Measurements from ENCODE around the gene ATP13A3.

Gene ATP13A3

DNA sequence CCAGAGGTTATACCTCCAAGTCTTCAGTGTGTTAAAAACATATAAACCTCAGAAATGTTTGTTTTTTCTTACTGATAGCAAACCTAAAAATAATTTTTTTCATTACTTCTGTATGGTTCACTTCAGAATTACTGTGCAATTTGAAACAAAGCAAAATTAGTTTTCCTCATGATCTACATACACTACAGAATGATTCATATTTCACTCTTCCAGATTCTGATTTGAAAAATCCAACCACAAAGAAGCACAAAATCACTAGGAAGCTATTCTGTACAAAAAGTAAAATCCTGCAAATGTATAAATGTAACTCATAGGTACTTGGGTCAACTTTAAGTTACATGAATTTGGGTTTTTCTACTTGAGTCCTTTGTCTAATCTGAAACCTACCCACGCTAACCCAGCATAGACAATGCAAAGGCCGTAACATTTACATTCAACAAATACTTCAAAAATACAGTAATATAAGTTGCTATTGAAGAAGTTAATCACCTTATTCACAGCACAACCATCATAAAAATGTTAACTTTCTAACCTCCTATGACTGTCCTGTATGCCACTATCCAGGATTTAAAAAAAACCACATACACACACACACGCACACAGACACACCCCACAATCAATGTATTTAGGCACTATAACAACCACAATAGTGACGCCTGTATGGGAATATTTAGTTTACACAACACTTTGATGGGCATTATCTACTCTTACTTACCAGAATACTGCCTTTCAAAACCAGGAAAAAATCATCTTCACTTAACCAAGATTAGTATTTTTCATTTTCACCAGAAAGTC, 11.5 kb downstream of the ATP13A3 start:
- DNase-seq (ENCODE audit: low read depth), result no peak

DNA sequence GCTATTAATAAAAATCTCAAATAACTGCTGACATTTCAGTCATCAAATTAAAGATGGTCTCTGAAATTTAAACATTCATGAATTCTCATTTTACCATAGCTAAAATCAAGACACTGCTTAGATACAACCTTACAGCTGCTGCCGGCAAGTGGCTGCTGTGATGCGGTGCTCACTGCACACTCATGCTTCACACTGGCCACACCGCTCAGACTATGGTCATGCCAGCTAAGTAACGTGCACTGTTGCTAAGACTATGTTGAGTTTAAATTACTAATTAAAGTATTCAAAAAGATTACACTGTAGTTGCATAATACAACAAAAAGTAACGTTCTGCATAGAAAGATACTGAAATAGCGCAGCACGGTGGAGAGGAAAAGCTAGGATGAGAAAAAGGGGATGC, 12.1 kb downstream of the ATP13A3 start:
- no peak for DNase-seq (ENCODE audit: low read depth)

DNA sequence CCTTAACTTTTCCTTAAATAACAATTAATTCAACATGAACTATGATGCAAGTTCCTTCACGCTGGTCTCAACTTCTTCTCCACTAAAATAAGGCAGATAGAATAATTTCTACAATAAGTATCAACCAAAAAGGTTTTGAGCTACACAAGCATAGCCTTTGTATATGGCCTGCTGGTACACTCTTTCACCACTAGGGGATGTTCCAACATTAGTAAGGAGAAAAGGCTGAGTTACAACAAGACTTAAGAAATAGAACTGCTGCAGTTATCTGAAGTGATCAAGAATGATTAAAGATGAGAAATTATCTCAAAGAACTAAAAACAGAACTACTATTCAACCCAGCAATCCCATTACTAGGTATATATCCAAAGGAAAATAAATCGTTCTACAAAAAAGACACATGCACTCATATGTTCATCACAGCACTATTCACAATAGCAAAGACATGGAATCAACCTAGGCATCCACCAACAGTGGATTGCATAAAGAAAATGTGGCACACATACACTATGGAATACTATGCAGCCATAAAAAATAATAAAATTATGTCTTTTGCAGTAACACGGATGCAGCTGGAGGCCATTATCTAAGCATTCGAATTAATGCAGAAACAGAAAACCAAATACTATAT, 14.4 kb downstream of the ATP13A3 start:
- DNase-seq (ENCODE audit: low read depth), result peak; percentile 35

DNA sequence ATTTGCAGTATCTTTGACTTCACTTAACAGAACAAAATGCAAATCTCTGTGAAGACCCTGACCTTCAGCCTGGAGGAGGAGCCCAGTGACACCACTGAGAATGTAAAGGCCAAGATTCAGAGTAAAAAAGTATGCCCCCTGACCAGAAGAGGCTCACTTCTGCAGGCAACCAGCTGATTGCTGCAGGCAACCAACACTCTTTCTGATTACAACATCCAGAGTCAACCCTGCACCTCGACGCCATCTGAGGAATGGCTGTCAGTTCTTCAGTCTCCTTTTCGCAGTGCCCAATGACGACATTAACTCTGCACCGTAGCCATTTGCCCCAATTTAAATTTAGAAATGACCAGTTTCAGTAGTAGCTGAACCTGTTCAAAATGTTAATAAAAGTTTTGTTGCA, 14.9 kb downstream of the ATP13A3 start:
- DNase-seq (ENCODE audit: low read depth), result no peak

DNA sequence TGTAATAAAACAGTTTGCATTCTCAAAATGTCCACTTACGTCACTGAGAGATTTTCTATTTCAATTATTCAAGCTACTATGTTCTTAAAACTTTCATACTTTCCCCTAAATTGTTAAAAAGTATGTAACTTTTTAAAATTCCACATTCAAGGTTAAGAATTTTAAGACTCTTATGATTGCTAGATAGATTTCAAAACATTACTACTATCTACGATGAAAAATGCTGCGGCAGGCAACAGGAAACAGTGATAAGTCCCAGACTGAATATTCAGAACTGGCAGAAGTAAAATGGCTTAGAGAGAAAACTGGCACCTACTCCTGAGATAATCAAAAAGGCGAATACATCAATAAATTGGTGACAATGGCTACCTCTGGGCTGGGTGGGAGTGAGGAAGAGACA, 16.2 kb downstream of the ATP13A3 start:
- DNase-seq (ENCODE audit: low read depth), result no peak

DNA sequence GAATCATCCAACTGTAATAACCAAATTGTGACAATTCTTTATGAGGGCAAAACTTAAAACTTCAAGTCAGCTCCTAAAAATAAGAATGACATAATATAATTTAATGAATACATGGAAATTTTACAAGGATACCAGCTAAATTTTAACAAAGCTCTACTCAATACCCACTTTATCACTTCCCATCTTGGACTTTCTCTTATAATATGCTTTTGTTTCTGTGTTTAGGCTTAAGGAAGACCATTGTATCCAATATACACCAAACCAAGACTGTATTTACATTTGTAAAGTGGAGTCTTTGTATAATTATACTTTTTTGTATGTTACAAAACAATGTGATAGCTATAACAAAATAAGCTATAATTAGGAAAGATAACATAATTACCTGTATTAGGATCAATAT, 16.8 kb downstream of the ATP13A3 start:
- no peak for DNase-seq (ENCODE audit: low read depth)

DNA sequence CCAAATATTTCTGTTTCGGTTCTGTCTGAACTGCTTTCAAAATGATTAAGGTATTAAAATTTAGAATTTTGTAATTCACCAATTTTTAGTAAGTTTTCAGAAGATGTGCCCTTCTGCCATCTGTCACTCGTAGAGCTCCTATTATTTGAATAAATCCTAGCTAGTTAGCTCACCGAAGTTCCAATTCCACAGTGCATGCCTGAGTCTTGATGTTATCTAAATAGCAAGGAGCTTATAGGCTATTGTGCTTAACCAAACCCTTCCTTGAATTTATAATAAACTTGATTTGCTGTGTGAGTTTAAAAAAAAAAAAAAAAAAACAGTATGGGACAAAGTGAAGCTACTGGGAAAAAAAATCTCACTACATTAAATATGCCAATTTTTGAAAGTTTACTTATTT, 18.7 kb downstream of the ATP13A3 start:
- no peak for DNase-seq (ENCODE audit: low read depth)

DNA sequence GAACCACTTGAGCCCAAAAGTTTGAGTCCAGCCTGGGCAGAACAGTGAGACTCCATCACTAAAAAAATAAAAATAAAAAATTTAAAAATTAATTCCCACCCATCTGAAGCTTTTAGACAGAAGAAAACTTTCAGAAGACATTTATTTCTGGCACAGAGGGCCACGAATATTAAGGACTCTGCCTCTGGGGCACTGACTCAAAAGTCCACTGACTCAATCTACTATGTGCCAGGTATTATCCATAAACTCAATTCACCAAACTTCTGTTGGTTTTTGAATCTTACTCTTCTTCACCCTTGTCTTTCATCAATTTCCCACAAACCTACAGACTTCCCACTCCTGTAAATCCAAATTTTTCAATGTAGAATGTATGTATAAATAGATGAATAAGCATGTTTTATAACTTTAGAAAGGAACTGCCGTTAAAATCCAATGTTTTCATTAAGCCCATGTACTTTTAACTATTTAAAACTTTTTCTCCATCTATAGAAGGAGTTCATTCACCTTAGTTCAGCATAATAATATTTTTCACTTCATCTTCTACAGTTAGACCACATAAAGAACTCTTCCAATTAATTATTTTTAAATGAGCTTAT, 19.9 kb downstream of the ATP13A3 start:
- no peak for DNase-seq (ENCODE audit: low read depth)

DNA sequence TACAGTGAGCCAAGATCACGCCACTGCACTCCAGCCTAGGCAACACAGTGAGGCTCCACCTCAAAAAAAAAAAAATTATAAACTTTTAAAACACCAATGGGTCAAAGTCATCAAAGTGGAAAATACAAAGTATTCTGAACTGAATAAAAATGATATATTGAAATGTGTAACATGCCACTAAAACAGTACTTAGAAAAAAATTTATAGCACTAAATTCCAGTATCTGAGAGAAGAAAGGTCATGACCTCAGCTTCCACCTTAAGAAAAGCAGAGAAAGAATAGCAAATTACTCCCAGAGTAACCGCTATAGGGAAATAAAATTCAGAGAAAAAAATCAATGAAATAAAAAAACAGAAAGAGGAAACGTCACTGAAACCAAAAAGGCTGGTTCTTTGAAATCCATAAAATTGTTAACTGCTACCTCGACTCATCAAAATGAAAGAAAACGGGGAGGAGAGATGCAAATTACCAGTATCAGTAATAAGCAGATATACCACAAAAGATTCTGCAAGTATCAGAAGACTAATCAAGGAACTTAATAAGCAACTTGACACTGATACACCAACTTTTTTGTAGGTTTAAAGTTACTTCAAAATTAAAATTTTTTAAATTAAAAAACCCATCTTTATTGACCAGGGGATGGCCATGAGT, 20.8 kb downstream of the ATP13A3 start:
- DNase-seq (ENCODE audit: low read depth), result no peak

DNA sequence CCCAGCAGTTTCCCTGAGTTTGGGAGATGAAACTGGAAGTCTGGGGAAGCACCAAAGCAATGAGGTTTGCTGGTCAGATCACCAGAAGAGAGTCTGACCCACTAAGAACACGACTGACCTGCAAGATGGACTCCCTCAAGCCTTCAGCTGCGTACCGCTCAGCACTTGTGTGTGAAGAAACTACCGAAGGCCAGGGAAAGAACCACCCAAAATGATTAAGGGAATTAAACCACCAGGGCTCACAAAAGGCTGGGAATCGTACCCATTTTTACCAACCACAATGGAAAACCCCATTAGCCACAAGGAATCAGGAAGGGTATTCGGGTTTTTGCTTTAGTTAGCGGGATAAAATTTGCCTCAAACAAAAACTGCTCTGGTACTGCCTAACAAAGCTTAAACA, 21.6 kb downstream of the ATP13A3 start:
- DNase-seq (ENCODE audit: low read depth), result no peak

DNA sequence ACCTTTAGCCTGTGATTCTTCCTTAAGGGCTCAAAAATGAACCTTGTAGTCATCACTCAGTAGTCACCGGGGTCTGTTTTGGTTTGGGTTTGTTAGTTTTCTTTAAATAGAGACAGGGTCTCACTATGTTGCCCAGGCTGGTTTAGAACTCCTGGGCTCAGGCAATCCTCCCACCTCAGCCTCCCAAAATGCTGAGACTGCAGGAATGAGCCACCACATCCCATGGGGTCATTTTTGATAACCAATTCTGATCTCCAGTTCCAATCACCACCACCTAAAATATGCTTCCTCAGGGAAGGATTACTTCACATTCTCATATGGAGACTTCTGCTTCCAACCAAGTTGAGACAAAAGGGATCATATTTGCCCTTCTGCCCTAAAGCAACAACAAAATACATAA, 22.1 kb downstream of the ATP13A3 start:
- DNase-seq (ENCODE audit: low read depth), result no peak

DNA sequence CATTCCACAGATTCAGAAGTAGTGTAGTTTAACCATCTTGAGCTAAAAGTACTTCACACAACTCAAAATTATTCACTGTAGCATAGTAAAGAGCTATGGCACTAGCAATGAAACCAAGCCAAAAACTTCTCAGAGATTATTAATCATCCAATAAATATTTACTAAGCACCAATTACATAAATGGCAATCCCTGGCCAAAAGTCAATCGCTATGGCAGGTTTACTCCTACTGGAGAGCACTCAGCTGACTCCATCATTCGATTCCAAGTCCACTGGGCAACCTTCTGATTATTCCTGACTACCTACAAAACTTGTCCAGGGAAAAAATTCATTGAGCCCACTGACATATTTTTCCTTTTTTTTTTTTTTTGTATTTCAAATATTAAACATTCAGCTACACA, 23.9 kb downstream of the ATP13A3 start:
- DNase-seq (ENCODE audit: low read depth), result no peak

DNA sequence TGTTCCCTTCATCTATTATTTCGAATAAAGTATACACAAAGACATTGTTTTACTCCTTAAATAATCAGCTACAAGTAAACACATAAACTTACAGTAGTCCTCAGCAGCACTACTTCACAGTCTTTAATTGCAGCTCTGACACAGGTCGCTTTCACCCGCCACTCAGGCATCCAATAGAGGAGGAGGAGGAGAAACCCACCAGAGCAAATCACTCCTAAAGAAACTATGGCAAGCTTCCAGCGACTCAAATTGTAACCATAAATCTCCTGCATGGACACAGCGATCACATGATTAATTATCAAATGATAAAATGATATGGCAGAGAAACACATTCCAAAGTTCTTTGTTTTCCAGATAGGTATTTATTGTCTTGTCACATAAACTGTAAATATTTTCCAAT, 26.2 kb downstream of the ATP13A3 start:
- no peak for DNase-seq (ENCODE audit: low read depth)

DNA sequence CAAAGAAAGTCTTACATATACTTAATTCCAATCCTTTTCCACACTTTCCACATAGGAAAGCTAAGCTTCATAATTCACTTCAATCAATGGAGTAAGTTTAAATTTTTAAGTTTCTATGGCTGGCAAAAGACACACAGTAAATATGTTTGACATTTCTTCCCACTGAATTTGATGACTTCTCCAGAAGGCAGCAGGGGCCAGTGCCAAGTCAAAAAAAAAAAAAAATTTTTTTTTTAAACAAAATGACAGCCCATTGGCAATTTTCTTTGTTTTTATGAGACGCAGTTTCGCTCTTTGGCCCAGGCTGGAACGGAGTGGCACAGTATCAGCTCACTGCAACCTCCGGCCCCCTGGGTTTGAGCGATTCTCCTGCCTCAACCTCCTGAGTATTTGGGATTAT, 28.7 kb downstream of the ATP13A3 start:
- no peak for DNase-seq (ENCODE audit: low read depth)

DNA sequence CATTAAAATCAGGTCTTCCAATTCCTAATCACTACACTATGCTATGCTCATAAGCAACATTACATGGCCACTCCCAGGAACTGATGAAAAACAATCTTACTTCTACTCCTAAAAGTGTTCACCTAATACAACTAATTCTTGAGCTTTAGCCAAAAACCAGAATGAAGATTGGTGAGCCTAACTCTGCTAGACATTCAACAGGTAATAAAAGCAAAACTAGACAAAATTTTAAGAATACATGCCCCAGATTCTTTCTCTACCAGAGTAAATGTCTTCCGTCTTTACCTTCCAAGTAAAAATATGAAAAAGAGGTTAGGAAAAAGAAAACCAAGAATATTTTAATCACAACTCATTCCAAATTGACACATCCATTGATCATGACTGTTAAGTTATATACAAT, 31.3 kb downstream of the ATP13A3 start:
- no peak for DNase-seq (ENCODE audit: low read depth)

DNA sequence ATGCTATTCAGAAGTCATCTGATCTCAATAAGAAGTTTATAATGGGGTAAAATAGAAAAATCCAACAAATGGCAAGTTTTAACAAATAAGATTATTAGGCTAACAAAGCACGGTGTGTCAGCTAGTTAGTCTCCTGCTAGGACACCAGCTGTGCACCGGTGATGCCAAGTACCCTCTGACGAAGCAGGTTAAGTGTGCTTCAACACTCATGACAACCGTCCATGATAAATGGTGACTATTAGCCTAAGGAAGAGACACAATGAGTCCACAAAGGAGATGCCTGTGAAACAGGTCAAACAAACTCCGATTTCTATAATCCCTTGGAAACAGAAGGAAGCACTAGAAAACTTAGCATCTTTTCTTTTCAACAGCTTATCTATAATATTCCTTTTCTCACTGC, 36.5 kb downstream of the ATP13A3 start:
- DNase-seq (ENCODE audit: low read depth), result no peak

DNA sequence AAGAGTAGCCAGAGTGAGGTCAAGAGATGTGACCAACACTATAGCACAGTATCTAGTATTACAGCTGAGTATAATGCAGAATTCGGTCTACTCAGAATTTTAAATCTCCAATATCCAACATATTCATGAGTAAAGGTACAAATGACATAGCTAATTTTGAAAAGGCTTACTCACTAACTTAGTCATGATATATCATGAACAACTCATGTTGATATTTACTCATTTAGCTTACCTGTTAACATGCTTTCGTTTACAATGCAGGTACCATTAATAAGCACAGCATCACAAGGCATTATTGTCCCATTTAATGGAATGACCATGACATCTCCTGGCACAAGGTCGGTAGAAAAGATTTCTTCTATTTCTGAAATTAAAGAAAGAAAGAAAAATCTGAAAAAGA, 36.9 kb downstream of the ATP13A3 start:
- no peak for DNase-seq (ENCODE audit: low read depth)

DNA sequence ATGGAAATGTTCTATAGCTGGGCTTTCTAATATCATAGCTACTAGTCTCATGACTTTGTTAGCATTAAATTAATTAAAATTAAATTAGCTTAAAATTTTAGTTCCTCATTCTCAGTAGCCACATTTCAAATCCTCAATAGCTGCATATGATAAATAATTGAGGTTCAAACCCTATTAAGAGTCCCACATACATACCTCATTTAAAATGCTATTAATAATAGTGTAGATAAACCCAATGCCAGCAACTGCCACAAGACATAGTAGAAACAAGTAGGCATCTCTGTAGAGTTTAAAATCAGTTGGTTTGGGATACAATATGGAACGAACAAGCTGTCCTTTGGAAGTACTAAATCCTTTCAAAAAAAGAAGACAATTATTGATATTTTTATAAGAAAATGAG, 39.1 kb downstream of the ATP13A3 start:
- no peak for DNase-seq (ENCODE audit: low read depth)

DNA sequence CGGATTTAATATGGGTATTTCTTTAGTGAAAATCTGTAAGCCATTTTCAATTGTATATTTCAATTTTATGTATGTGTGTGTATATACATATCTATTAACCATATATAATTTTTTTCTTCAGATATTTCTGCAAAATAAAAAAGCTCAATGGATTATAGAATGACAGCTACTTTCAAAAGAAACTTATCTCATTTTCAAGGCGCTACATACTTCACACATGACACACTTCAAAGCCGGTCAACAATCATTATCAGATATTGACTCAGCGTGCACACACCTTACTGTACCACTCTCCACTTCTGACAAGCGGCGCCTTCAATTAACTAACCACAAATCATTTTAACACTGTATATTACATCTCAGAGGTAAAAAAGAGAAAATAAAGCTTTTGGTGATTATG, 39.6 kb downstream of the ATP13A3 start:
- no peak for DNase-seq (ENCODE audit: low read depth)

DNA sequence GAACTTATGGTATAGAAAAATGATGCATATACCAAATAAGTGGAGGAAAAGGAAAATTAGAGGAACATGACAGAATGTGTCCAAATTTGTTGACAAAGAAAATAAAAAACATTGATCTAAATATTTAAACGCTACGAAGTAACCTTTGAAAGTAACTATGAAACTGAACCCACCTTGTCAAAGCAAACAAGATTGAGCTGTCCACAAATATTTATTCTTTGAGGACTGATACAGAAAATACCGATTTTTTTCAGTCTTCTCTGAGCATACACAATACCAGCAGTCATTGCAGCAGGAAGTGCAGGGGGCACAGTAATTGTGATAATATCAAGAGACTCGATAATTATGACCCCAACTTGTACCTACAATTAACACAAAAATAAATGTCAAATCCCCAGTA, 40.0 kb downstream of the ATP13A3 start:
- DNase-seq (ENCODE audit: low read depth), result no peak

DNA sequence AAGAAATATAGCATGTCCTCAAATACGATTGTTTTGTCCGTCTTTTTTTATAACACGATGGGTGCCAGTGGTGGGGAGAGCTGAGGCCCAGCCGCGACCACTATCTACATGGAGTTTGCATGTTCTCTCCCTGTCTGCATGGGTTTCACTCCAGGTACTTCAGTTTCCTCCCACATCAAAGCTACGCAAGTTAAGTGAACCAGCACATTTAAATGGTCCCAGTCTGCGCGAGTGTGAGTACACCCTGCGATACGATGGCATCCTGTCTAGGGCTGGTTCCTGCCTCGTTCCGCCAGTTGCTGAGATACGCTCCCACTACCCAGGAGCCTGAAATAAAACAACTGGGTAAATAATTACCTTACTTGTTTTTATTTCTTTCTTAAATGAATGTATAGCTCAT, 40.6 kb downstream of the ATP13A3 start:
- DNase-seq (ENCODE audit: low read depth), result no peak

DNA sequence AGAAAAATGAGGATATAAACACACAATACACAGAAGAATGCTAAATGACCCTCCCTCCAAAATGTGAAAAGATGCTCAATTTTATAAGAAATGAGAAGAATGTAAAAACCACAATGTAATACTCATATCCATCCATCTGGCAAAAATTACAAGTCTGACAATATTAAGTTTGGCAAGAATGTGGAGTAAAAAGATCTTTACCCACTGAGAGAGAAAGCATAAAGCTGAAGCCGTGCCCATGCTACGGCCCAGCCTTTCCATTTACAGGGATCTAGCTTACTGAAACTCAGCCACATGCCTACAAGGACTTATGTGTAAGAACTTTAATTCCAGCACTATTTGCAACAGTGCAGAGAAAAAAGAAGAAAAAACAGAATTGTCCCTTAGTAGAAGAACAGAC, 42.9 kb downstream of the ATP13A3 start:
- DNase-seq (ENCODE audit: low read depth), result no peak

DNA sequence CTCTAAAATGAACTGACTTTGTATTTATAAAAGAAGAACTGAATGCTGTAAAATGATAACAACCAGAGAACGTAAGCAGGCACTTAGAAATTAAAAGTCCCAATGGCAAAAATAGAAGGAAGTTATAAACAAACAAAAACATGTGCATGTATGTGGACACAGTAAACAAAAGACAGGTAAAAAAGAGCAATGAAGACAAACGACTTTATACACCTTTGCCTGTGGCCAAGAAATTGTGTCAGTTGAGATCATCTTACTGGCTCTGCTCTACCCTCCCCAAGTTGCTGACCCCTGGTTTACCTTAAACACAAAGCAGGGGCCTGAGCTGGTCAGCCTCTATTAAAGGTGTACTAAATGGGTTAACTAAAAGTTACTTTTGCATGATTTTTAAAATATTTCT, 46.0 kb downstream of the ATP13A3 start:
- no peak for DNase-seq (ENCODE audit: low read depth)
